Hematopoietic multipotent progenitor cell treated with erythropoietin and hydrocortisone succinate and interleukin-3 and kit ligand, for 4 days (in vitro differentiated cells): ENCODE measurements around the gene PSMB7.
A peak's percentile ranks its signal among the peaks of the same experiment; 100 is the strongest.

Experiments
- DNase-seq: peaks from one replicate; pipeline ENCODE4 v3.0.0-alpha.2; 2015

The PSMB7 gene

GRCh38 chr9:124377551-124378406, 37.5 kb downstream of the PSMB7 start:
- no peak for DNase-seq

GRCh38 chr9:124376329-124376728, 38.9 kb downstream of the PSMB7 start:
- no peak for DNase-seq

- DNase-seq: no peak
These were observed 39.5 kb downstream of the PSMB7 start for GRCh38 chr9:124375726-124376125.

DNA sequence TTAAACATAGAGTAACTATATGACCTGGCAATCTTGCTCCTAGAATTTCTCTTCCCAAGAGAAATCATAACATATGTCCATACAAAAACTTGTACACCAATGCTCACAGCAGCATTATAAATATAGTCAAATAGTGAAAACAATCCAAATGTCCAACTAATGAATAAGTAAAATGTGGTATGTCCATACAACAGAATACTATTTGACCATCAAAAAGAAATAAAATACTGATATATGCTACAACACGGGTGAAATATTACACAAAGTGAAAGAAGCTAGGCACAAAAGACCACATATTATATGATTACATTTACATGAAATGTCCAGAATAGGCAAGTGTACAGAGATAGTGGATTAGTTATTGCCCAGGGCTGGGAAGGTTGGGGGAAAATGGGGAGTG, 41.4 kb downstream of the PSMB7 start:
- no peak for DNase-seq

DNA sequence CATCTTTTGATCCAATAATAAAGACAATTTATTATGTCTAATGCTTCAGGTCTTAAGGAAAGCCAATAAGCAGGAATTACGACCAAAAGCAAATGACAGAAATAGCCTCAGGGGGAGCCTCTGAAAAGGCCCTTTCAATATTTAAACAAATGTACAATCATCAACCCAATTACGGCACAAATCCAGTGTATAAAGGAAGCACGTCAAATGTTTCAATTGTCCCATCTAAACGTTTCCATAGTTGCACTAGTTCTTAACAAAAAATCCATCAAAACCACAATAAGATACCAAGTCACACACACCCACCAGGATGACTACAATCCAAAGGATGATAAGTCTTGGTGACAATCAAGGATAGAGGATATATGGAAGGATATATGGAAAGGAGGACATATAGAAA, 41.9 kb downstream of the PSMB7 start:
- no peak for DNase-seq

- DNase-seq: no peak
These were observed 43.2 kb downstream of the PSMB7 start for GRCh38 chr9:124372038-124372437.

GRCh38 chr9:124370896-124371582, 44.2 kb downstream of the PSMB7 start:
- peak; percentile 46 for DNase-seq

DNA sequence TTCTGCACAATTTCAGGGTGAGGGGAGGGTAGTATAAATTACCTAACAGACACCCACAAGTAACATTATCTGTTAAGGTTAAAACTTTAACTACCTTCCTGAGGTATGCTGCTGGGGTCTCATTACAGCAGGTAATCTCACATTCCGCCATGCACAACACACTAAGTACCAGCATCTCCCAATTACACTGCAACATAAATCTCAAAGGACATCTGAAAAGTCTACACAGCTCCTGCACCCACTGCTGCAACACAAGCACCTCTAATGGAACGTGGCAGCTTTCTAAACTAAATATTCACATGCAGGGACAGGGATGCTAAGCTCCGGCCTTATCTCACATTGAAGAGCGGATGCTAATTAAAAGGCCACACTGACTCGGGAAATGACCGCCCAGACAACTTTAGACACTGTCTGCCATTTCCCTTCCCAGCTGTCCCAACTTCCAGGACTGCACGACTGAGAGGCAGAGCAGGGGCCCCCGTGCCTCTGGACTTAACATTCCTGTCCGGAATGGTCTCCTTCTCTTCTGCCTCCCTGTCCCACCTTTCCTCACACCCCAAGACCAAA, 45.9 kb downstream of the PSMB7 start:
- DNase-seq: no peak

- DNase-seq: no peak
These were observed 46.5 kb downstream of the PSMB7 start for GRCh38 chr9:124368692-124369091.

DNA sequence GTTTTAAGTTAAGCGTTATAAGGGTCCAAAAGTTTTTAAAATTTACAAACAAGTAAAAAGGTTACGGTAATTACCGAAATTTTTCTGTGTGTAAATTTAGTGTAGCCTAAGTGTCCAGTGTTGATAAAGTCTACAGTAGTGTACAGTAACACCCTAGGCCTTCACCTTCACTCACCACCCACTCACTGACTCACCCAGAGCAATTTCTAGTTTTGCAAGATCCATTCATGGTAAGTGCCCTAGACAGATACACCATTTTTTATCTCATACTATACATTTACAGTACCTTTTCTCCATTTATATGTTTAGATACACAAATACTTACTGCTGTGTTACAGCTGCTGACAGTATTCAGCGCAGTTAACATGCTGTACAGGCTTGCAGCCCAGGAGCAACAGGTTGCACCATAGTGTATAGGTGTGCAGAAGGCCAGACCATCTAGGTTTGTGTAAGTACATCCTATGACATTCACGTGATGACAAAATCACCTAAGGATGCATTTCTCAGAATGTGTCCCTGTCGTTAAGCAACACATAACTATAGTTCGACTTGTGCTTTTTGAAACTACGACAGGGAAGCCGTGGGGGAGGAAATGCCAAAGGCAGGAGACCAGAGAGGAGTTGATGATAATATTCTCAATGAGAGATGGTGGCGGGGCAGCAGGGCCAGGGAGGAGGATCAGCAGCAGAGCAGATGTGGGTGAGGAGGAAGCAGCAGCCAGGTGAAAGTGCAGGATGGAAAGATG, 48.6 kb downstream of the PSMB7 start:
- no peak for DNase-seq

DNA sequence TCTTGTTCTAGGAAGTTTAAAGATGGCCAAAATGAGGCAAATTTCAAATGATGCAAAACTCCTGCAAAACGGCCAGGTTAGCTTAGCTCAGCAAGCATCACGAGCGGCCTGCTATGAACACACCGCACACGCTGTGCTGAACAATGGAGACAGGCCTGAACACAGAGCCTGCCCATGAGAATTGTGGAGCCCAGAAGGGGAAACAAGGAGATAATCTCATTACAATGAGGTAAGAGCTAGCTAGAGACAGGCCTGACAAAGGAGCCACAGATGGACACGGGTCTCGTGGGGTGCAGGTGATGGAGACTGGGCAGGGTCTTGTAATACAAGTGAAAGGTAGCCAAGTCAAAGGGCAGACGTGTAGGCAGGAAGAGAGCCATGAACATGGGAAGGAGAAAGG, 50.2 kb downstream of the PSMB7 start:
- no peak for DNase-seq

- DNase-seq: no peak
These were observed 51.1 kb downstream of the PSMB7 start for GRCh38 chr9:124364141-124364540.

GRCh38 chr9:124363326-124364096, 51.7 kb downstream of the PSMB7 start:
- DNase-seq: no peak

DNA sequence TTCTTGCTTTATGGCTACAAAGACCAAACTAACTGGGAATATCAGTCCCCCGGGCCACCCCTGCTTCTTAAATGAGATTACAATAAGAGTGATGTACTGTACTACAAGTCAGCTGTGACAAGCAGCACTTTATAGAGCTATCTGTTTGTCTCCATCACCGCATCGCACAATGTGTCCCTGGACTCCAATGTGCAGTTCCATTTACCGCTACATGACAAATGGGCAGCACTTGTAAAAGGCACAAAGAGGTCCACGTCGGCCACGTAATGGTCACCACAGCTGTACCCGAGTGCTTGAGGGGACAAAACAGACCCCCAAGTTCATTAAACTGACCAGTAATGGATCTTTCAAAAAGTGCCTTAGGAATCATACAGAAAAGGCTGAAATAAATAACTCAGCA, 54.1 kb downstream of the PSMB7 start:
- DNase-seq: no peak

- DNase-seq: no peak
These were observed 55.2 kb downstream of the PSMB7 start for GRCh38 chr9:124359855-124360678.

GRCh38 chr9:124359426-124359825, 55.8 kb downstream of the PSMB7 start:
- DNase-seq: no peak

GRCh38 chr9:124358631-124359030, 56.6 kb downstream of the PSMB7 start:
- no peak for DNase-seq

DNA sequence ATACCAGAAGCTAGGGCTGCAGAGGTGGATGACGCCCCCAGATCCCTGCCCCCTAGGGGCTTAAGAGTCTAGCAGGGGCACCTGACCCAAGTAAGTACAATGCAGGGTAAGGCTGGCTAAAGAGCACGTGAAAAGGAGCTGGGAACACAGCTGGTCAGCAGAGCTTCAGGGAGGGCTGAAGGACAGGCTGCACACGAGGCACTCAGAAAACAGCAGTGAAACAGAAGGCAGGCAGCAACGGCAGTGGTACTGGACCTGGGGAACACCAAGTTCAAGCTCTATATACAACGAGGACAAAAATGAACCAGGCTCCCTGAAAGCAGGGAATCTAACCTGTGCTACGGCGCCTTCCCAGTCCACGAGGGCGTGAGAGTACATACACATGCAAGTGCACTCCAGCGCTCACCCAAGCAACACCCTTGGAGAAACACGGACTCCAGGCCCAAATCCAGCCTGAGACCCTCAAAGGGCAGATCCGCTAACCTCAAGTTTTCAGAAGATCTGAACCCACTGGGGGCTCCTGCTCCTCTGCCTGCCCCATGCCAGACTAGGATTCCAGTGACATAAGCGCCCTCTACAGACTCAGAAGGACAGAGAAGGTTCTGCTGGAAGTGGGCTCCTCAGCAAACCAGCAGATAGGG, 57.4 kb downstream of the PSMB7 start:
- peak; percentile 46 for DNase-seq

- no peak for DNase-seq
These were observed 58.4 kb downstream of the PSMB7 start for GRCh38 chr9:124356745-124357390.

- DNase-seq: no peak
These were observed 59.1 kb downstream of the PSMB7 start for GRCh38 chr9:124355941-124356744.
